Eye (tissue), 1 donor: ENCODE measurements around the gene NAV2.
A peak's percentile ranks its signal among the peaks of the same experiment; 100 is the strongest.

Experiments used
- DNase-seq: peaks from one replicate; pipeline ENCODE4 v3.0.0-alpha.2; 2015

Gene NAV2, protein sequence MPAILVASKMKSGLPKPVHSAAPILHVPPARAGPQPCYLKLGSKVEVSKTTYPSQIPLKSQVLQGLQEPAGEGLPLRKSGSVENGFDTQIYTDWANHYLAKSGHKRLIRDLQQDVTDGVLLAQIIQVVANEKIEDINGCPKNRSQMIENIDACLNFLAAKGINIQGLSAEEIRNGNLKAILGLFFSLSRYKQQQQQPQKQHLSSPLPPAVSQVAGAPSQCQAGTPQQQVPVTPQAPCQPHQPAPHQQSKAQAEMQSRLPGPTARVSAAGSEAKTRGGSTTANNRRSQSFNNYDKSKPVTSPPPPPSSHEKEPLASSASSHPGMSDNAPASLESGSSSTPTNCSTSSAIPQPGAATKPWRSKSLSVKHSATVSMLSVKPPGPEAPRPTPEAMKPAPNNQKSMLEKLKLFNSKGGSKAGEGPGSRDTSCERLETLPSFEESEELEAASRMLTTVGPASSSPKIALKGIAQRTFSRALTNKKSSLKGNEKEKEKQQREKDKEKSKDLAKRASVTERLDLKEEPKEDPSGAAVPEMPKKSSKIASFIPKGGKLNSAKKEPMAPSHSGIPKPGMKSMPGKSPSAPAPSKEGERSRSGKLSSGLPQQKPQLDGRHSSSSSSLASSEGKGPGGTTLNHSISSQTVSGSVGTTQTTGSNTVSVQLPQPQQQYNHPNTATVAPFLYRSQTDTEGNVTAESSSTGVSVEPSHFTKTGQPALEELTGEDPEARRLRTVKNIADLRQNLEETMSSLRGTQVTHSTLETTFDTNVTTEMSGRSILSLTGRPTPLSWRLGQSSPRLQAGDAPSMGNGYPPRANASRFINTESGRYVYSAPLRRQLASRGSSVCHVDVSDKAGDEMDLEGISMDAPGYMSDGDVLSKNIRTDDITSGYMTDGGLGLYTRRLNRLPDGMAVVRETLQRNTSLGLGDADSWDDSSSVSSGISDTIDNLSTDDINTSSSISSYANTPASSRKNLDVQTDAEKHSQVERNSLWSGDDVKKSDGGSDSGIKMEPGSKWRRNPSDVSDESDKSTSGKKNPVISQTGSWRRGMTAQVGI (N-terminal part only)

DNA sequence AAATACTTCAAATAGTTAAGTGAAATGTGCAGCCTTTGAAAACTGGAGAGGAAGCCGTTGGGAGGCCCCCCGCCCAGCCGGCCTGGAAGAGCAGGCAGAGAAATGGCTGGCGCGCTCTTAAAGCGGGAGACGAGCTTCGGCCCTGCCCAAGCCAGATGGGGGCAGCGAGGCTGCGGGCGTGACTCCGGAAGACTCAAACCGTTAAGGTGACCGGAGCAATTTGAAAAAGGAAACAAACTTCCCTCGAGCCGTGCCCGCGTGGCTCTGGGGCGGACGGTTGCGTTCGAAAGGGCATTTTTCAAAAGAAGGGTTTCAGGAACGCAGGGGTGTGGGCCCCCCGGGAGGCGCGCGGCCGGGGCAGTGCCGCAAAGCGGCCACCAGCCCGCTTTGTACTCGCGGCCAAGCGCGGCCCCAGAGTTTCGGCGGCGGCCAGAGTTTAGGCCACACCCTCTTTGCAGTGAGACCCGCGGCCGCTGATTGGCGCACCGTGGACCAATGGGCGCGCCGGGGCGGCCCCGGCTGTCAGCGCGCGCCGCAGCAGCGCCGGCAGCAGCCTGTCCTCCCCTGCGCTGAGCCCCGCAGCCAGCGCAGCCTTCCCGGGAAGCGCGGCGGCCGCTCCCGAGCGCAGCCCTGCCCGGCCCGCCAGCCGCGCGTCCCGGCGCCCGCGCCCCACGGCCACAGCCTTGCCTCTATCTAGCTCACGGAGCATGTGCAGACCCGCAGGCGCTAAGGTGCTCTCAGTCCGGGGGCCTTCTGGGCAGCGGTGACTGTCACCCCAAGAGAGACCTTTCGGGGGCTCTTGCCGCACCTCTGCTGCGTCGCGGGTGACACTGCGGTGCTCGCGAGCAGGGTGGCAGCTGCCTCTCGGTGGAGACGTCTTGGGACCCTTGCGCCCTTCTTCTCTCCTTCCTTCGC lies at the start of gene NAV2:
Gene NAV2 (plus strand): TSS at position 557 of the 915 bp plus-strand sequence. CDS start 859 bp downstream, outside the sequence.
- peak; percentile 96 for DNase-seq

DNA sequence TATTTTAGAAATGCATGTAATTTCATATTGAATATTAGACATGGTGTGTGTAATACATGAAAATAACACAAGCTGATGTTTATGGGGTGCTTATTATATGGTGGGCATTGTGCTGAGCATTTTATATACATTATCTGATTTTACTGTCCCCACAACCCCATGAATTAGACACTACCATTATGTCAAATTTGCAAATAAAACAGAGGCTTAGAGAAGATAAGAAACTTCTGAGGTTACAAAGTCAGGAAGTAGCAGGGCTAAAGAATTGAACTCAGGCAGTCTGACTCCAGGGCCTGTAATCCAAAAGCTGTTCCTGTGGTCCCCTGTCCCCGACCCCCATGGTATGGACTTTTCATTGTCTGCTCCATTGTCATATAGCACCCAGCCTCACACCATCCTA lies 49.4 kb upstream of the NAV2 start:
- DNase-seq, result no peak

DNA sequence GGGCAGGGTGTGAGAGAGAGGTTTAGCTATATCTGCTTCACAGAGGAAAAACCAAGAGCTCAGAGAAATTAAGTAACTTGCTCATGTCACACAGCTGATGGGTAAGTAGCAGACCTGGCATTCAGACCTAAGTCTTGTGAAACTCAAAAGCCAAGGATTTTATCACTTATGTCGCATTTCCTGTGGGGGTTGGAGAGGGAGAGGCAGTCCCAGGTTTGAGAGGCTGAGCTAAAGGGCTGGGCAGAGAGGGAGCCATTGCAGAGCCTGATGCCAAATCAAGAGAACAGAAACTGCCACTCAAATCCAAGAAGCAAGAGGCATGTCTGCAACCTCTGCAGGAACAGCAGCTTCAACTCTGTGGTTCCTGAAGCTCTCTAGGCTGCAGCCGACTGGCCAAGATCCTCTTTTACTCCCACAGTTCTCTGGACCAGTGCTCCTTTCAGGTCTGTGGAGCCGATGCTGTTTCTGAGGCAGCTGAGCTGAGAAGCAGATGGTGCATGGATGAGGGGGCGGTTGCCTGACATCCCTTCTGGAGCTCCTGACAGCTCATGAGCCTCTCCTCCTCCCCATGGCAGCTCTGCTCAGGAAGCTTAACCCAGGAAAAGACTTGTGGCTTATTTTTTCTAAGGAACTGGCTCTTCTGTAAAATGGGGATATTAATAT lies 47.6 kb upstream of the NAV2 start:
- peak; percentile 43 for DNase-seq

DNA sequence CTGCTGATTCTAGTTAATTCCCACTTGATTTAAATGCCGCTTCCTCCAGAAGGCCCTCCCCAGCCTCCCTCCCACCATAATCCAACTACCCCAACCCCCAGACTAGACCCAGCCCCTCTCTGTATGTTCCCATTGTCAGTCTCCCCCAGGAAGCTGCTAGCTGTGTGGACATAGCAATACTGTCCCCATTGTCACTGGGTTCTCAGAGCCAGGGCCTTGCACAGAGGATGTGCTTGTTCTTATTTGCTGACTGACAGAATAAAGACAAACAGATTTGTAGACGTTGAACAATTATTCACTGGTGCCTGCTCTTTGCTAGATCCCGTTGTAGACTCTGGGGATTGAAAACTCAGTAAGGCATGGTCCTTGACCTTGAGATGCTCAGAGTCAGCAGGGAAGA lies 45.7 kb upstream of the NAV2 start:
- DNase-seq, result no peak

DNA sequence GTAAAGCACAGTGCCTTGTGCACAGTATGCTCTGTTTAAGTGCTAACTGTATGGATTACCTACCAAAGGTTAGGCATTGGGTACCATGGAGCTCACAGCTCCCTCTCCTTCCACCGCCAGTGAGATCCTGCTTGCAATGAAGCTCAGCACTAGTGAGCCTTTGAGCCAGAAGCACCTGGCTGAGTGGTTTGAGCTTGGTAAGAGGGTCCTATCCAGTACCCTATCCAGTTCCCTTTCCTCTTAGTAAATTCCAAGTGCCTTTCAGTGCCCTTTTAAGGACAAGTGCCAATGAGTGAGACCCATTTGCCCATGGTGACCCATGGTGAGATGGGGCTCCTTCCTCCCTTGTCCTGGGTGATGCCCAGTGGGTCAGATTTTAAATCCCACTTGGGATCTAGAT lies 43.1 kb upstream of the NAV2 start:
- DNase-seq, result no peak

DNA sequence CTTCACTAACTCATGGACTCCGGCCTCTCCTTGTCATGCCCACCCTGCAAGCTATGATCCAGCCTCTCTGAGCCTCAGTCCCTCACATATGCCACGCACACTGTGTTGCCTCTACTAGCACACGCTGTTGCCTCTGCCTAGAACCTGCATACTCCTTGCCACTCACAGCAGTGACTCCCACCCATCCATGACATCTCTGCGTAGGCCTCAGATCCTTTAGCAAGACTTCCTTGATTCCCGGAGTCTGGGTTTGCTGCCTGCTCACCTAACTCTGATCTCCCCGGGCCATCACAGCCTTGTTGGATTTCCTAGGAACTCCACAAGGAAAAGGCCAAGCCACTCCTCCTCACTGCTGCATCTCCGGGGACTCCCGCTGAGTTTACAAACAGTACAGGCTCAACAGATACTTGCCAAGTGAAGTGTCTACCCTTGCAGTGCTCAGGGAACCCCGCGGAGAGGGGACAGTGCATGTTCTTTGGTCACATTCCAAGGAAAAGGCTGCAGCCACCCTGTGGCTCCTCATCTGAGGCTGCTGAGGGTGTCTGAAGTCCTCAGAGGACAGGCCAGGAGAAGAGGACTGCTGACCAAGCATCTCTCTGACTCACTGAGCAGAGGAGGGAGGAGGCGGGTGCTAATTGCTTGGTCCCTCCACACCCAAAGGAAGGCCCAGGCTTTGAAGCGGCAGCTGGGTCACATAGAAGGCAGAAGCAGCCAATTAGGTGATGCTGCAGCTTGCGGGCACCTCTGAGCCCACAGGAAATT lies 42.4 kb upstream of the NAV2 start:
- DNase-seq, result peak; percentile 67

DNA sequence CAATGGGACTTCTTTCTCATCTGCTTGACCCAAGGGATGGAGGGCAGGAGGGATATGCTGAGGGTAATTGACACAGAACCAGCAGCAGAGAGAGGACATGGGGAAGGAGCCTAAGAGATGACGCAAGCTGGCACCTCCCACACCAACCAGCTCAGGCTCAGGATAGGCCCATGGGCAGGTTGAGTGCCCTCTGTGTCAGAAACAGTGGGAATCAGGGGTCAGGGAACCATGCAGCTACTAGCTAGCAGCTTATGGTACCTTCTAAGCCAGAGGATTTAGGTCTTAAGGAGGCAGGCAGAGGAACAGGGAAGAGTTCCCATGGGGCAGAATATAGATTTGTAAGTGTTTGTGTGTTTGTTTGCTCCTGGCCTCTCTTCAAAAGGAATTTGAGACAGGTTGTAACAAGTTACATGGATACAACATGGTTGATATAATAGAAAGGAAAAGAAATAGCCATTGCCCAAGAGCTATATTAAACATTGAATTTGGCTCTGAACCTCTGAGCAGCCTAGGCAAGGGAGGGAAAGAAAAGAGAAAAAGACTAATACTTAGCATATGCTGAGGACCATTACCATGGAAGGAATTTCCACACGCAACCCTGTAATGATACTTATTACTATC lies 39.9 kb upstream of the NAV2 start:
- DNase-seq, result no peak

DNA sequence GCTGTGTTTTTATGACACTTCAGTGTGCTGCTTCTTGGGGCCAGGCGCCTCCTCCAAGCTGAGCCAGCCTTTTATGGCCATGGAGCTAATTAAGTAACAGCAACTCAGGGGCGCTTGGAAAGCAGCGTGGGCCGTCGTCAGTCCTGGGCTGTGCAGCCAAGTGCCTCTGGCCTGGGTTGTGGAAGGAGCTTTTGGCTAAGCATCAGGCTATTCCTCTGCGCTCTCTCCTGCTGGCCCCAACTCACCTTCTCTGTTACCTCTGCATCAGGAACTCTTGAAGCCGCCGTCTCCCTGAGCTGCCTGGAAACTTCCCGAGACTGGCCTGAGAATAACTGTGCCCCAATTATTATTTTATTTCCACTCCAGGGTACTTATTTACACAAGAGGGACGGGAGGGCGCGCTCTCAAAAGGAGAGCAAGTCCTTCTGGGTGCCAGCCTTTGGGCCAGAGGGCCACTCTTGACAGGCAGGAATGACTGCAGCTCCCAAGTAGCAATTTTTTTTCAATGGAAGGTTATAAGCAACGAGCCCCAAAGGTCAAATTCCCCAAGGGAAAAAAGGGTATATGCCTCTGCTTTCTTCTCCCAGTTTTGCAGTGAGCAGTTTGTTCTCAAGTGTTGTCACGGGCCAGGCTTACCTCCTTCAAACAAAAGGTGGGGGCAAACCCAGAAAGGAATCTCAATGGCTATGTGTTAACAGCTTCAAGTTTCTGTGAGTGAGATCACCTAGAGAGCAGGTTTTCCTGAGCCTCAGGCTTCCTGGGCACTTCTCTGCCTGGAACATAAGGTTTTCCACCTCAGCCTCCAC lies 38.5 kb upstream of the NAV2 start:
- DNase-seq, result peak; percentile 63

DNA sequence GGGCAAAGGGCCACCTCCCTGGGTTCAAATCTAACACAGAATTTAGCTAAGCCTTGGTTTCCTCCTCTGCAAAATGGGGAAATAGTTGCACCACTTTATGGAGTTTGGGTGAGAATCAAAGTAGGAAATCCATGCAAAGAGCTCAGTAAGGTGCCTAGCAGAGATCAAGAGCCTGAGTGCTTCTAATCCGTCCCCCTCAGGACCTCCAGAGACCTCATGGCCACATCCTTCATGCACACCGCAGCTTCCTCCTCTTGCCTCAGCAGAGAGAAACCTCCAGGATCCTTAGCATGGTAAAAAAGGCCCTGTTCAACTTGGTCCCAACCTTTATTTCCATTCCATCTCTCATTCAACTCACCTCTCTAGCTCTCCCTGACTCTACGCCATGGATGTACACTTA lies 37.8 kb upstream of the NAV2 start:
- DNase-seq, result no peak

DNA sequence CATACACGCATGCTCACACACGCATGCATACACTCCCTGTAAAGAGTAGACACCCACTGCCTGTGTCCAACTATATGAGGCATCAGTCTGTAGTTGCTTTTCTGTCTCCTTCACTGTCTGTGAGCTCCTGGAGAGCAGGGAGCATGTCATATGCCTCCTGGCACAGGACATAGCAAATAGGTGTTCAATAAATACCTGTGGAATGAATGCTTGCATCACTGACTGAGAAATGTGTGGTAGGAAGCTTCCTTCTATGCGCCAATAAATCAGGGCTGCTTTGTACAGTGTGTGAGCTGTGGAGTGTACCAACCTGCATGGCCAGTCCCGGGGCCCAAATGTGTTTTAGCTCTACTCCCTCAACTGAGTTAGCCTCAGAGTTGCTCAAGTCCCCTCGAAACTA lies 37.2 kb upstream of the NAV2 start:
- no peak for DNase-seq

DNA sequence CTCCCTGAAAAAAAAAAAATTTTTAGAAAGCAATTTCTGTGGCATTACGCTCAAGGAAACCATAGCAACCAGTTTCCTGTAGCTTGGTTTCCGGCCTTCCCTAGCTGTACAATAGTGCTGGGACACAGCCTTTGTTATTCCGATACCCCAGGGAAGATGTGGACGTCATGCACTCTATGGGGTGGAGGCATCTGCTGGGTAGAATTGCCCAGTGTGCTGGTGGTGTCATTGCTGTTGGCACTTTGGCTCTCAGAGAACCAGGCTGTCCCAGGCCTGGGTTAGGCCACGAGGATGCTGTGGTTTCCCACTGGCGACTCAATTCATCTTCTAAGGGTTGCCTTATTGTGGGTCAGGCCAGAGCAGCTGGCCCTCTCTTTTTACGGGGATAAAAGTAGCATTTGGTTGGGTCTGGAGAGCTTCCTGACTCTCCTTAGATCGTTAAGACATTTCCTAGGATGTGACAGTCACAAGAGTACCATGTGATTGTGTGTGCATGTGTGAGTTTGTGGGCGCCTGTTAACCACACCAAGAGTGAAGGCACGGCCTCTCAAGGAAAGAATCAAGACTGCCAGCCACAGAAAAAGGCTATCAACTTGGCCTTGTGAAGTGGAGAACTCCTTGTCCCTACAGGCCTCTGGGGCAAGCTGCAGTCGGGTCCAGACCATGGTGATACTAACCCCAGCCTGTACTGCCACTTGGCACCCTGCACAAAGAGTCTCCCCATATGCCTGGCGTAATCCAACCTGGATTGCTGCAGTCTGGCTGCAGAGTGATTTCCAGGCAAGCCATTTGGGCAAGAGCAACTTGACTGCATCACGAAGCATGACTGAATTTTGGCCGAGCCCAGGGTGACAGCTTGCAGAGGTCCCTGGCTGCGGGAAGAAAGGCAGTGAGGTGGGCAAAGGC lies 35.9 kb upstream of the NAV2 start:
- DNase-seq, result no peak

DNA sequence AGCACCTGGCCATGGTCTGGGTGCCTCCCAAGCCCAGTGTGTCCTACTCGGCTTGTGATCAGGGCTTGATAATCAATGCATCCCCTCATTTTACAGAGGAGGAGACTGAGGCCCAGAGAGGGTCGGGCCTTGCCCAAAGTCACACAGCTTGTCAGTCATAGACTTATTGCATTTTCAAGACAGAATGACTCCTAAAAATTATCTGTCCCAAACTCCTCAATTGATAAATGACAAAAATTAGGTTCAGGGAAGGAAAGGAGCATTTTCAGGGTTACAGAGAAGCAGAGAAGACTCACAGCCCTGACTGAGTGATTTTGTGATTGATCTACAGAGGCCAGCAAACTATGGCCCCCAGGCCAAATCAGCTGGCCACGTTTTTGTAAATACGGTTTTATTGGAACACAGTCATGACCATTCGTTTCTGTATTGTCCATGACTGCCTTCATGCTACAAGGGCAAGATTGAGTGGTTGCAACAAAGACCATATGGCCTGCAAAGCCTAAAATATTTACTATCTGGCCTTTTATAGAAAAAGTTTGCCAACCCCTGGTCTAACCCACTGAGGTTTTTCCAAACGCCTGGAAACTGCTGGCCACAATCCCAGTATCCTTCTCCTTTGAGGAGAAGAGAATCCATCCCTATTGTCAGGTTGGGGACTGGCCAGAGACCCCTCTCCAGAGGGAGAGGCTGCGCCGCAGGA lies 35.1 kb upstream of the NAV2 start:
- no peak for DNase-seq

DNA sequence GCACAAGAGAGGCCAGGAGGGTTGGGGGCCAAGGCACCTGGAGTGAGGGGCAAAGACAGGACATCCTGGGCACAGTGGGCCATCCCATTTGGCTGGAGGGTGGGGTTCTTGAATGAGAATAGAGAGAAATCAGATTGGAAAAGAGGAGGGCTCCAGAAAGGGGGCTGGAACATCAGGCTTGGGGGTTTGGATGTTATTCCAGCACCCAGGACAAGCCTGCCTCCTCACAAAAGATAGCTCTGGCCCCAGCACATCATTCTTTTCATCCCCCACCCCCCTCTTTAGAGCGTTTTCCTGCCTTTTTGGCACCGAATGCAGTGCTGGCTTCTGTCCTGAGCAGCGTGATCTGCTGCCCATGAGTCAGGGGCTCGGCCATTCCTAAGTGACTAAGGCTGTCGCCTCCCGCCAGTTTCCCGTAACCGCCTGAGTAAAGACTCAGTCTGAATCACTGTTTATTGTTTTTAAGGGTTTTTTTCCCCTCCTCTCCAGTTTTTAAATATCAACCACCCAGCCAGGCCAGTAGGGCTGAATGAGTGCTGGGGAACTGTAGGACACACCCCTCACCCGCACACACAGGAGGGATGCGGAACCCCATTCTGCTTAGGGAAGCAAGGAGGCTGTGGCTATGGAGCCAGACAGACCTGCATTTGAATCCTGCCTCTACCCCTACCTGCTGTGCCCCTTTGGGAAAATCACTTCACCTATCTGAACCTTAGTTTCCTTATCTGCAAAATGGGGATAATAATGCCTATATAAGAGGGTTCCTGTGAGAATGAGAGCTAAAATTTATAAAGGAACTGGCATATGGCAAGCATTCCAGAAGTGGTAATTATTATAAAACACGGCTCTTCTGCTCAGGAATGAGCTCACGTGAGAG lies 32.4 kb upstream of the NAV2 start:
- DNase-seq, result peak; percentile 69

DNA sequence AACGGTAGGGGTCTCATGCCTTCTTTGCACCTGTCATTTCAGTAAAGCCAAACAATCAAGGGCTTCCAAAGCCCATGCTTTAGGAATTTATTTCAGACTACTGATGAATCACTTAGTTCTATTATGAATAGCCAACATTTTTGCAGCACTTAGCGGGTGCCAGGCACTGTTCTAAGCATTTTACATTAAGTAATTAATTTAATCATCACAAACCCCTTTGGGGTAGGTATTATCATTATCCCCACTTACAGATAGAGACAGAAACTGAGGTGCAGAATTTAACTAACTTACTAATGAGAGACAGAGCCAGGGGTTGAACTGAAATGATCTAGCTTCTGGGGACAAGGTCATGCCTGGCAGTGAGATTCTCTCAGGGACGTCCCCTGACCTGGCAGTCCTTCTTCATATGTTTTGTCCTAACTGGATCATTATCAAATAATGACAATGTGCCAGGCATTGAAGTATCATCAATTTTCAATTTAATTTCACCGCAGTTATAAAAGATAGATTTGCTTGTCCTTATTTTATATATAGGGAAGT lies 31.7 kb upstream of the NAV2 start:
- no peak for DNase-seq

DNA sequence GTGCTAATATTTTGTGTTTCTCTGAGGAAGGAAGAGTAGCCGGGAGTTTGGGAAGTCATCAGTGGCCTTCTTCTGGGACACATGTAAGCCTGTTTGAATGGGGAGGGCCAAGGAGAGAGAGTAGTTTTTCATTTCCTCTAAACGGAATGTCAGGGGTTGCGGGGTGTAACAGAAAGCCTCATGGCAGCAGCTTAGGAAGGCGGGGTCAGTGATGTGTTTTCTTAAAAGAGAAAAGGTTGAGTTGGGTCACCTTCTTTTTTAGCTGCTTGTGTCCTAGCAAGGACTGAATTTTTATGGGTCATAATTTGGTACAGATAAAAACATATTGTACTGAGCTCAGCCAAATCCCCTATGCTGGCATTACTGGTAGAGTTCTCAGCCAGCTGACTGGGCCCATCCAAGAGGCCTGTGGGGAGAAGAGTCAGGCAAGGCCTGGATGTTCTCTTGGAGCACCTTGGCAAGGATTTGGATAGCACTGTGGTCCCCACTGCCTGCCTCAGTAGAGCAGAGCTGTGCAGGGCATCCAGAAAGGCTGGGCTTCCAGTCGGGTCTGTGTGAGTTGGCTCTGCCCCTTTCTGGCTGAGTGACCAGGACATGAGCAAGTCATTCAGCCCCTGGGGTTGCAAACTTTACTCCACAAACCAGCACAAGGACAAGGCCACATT lies 29.4 kb upstream of the NAV2 start:
- DNase-seq, result no peak

DNA sequence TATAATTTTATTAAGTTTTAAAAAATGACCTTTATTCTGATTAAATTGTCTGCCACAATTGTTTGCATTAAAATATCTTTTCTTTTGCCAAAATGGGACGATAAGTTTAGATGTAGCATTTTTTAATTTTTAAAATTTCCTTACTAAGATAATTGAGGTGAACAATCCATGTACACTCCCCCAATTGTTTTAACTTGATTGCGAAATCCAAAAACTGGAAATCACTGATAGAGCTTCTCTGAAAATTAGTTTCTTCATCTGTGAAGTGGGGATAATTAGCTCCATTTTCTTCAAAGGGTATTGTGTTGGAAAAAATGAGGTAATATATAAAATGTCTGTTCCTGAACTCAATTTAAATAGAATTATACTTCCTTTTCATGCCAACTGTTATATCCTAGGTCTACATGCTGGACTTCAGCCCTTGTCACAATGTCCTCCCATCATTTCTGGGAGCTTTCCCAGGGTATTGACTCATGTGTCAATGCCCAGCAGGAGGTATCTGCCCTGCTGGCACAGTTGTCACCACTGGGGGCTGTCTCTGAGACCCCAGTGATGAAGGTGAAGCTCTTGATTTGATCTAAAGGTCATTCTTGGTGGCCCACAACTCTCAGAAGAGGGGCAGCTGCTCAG lies 28.7 kb upstream of the NAV2 start:
- DNase-seq, result no peak
